Thyroid gland (tissue), 4 donors: ENCODE measurements around the gene FAM161B. TPM values are rescaled to one million over a fixed set of nuclear protein-coding genes. Genes with fewer than 3 reads are reported as not detected.
A peak's percentile ranks its signal among the peaks of the same experiment; 100 is the strongest.

Experiments used
- DNase-seq, 2 donors: peaks; one replicate each; pipeline ENCODE4 v3.0.0-alpha.2; 2019
- H3K27ac ChIP-seq, 3 donors: fragments of 200-600 bp; sonication (generic); 1 replicate in 2 of 3; 2 replicates in 1 of 3; pipeline ENCODE4 v1.5.1; 2016 to 2019; ENCODE audit warnings: mild to moderate bottlenecking in 1 of 3, moderate library complexity in 1 of 3
- H3K27me3 ChIP-seq: fragments of 200-600 bp; sonication (generic); one replicate; pipeline ENCODE4 v1.5.1; 2019
- H3K36me3 ChIP-seq, 2 donors: fragments of 200-600 bp; sonication (generic); one replicate each; pipeline ENCODE4 v1.5.1; 2016 to 2019
- H3K4me1 ChIP-seq, 2 donors: fragments of 200-600 bp; sonication (generic); one replicate each; pipeline ENCODE4 v1.5.1; 2017 to 2019
- H3K4me3 ChIP-seq, 3 donors: fragments of 200-600 bp; sonication (generic); replicated peaks in 1 of 3; 1 replicate in 2 of 3; 2 replicates in 1 of 3; pipeline ENCODE4 v1.5.1; 2016; ENCODE audit warnings: mild to moderate bottlenecking in 1 of 3
- H3K9me3 ChIP-seq: fragments of 200-600 bp; sonication (generic); one replicate; pipeline ENCODE4 v1.5.1; 2017
- CTCF ChIP-seq, 6 experiments: fragments of 200-600 bp in 3 of 6; fragments of 450-650 bp in 3 of 6; sonication (generic) in 3 of 6; IDR thresholded peaks; one replicate each; pipeline ENCODE4 v1.5.1; 2016 to 2019; ENCODE audit warnings: antibody characterized with exemption in 6 of 6, mild to moderate bottlenecking in 2 of 6, inconsistent platforms in 1 of 6, moderate library complexity in 1 of 6
- POLR2A ChIP-seq, 2 donors: fragments of 450-650 bp; IDR thresholded peaks; one replicate each; pipeline ENCODE4 v1.6.1; 2017; ENCODE audit warnings: antibody characterized with exemption in 2 of 2, mild to moderate bottlenecking in 2 of 2, moderate library complexity in 1 of 2
- WGBS, 2 donors: methylation state at CpG; one replicate each; pipeline ENCODE4 v1.1.5; 2017; 5-methylcytosine and 5-hydroxymethylcytosine counted together
- intact Hi-C: fragments of 100-400 bp; cut with DNase I; formaldehyde crosslinking; loops from one replicate; pipeline ENCODE4 v1.15.1; 2023
- total RNA-seq, 4 donors: library from RNA; depleted of rRNA; stranded (reverse); fragments of >200 nt; gene quantifications; one replicate each; pipeline ENCODE4 v1.2.3, GENCODE V29; 2016

FAM161B gene
- 1 to 10 TPM; 4.3 to 9.7 (median 6.0) TPM for total RNA-seq

GRCh38 chr14:73949752-73950734 lies at the start of gene FAM161B, which contains the start of gene COQ6:
Gene FAM161B, minus strand, starts transcription at chr14:73950094. Its CDS starts 68 bp downstream, at chr14:73950026.
Gene COQ6, plus strand, starts transcription at chr14:73950302. Its CDS starts 31 bp downstream, at chr14:73950333.
- Histone ChIP-seq H3K36me3 (peaks cover 0 to 13% of the 10 kb centered on the region in 2 donors), H3K27ac (peak within 1 kb of the TSS; percentile 74 to 89 (median 82)), H3K4me1 (peaks cover 12% of the 10 kb centered on the region in 2 donors), H3K9me3 (no peaks in the 10 kb centered on the region), H3K27me3 (no peaks in the 10 kb centered on the region), H3K4me3 (peak within 1 kb of the TSS; percentile 56 to 91 (median 85))
- TF ChIP-seq CTCF (IDR thresholded peaks at IDR 0.05) (peak in 2 of 6 experiments; percentile 10 to 21), POLR2A (IDR thresholded peaks at IDR 0.05) (peak; percentile 16 to 85)
- 0 to 1% methylated on average over 41 to 63 of the region's 70 CpGs for WGBS, 2 donors
- DNase-seq: peak; percentile 96 to 97
- intact Hi-C loops: no loop called here

- TF ChIP-seq CTCF (IDR thresholded peaks at IDR 0.05): no peak
- TF ChIP-seq POLR2A (IDR thresholded peaks at IDR 0.05): no peak
- WGBS, 2 donors: 90% methylated on average over 2 of the region's 2 CpGs
- Histone ChIP-seq H3K36me3 (no peaks in the 10 kb centered on the region), H3K27ac (no peak overlapping the region), H3K9me3 (no peaks in the 10 kb centered on the region), H3K4me3 (no peak overlapping the region), H3K4me1 (no peaks in the 10 kb centered on the region), H3K27me3 (no peaks in the 10 kb centered on the region)
- no peak for DNase-seq
- intact Hi-C loops: no loop called here
These were observed 48.8 kb upstream of the FAM161B start for GRCh38 chr14:73998726-73999125.

GRCh38 chr14:73997944-73998447 lies 48.1 kb upstream of the FAM161B start:
- Histone ChIP-seq H3K27me3 (no peaks in the 10 kb centered on the region), H3K36me3 (no peaks in the 10 kb centered on the region), H3K4me1 (no peaks in the 10 kb centered on the region), H3K27ac (no peak overlapping the region), H3K4me3 (no peak overlapping the region), H3K9me3 (no peaks in the 10 kb centered on the region)
- WGBS, 2 donors: 93 to 95% methylated on average over 7 of the region's 7 CpGs
- intact Hi-C loops: no loop called here
- DNase-seq: no peak
- TF ChIP-seq CTCF (IDR thresholded peaks at IDR 0.05) (no peak), POLR2A (IDR thresholded peaks at IDR 0.05) (no peak)

GRCh38 chr14:73997108-73997943 lies 47.4 kb upstream of the FAM161B start:
- no peak for TF ChIP-seq POLR2A (IDR thresholded peaks at IDR 0.05)
- no peak for TF ChIP-seq CTCF (IDR thresholded peaks at IDR 0.05)
- no peak for DNase-seq
- Histone ChIP-seq H3K4me3 (no peak overlapping the region), H3K9me3 (no peaks in the 10 kb centered on the region), H3K36me3 (no peaks in the 10 kb centered on the region), H3K27ac (no peak overlapping the region), H3K27me3 (no peaks in the 10 kb centered on the region), H3K4me1 (no peaks in the 10 kb centered on the region)
- WGBS, 2 donors: 100% methylated on average over 1 of the region's 1 CpG
- intact Hi-C loops: no loop called here
